Astrocyte (in vitro differentiated cells and primary cell): ENCODE measurements around the gene ENPP6. TPM values are rescaled to one million over a fixed set of nuclear protein-coding genes. Genes with fewer than 3 reads are reported as not detected.

ENCODE experiments used
- DNase-seq: peaks from one replicate; pipeline ENCODE4 v3.0.0-alpha.2; 2010; ENCODE audit warnings: low read depth
- FAIRE-seq: peaks from 2 replicates; lab custom pipeline; 2011; peaks lifted over from hg19 to GRCh38; lab: Jason Lieb, UNC
- H2AFZ ChIP-seq: 2 replicates; pipeline ENCODE4 v1.6.0; 2012; ENCODE audit warnings: low read depth, low read length, inconsistent platforms
- H3K27ac ChIP-seq: 2 replicates; pipeline ENCODE4 v1.5.1; 2011; ENCODE audit warnings: low read depth, low read length, inconsistent platforms
- H3K27me3 ChIP-seq: 2 replicates; pipeline ENCODE4 v1.6.0; 2011; ENCODE audit warnings: low read length, inconsistent platforms; ENCODE audit not compliant: insufficient read depth
- H3K36me3 ChIP-seq: 2 replicates; pipeline ENCODE4 v1.5.1; 2011; ENCODE audit warnings: low read length, inconsistent platforms; ENCODE audit not compliant: insufficient read depth
- H3K4me1 ChIP-seq: 2 replicates; pipeline ENCODE4 v1.5.1; 2011; ENCODE audit warnings: low read length, inconsistent platforms; ENCODE audit not compliant: insufficient read depth
- H3K4me2 ChIP-seq: 2 replicates; pipeline ENCODE4 v1.6.0; 2012; ENCODE audit warnings: low read length, inconsistent platforms
- H3K4me3 ChIP-seq: 2 replicates; pipeline ENCODE4 v1.5.1; 2011; ENCODE audit warnings: low read depth, mild to moderate bottlenecking, low read length, inconsistent platforms; ENCODE audit not compliant: insufficient read depth
- H3K79me2 ChIP-seq: 2 replicates; pipeline ENCODE4 v1.6.0; 2012; ENCODE audit warnings: mild to moderate bottlenecking, low read length, inconsistent platforms; ENCODE audit not compliant: insufficient read depth
- H3K9ac ChIP-seq: 2 replicates; pipeline ENCODE4 v1.6.0; 2012; ENCODE audit warnings: mild to moderate bottlenecking, low read length, inconsistent platforms
- H3K9me3 ChIP-seq: 2 replicates; pipeline ENCODE4 v1.5.1; 2012; ENCODE audit warnings: low read depth, mild to moderate bottlenecking, low read length, inconsistent platforms; ENCODE audit not compliant: insufficient read depth
- H4K20me1 ChIP-seq: 2 replicates; pipeline ENCODE4 v1.6.0; 2012; ENCODE audit warnings: low read length, inconsistent platforms; ENCODE audit not compliant: insufficient read depth
- H3K27ac Mint-ChIP-seq: one replicate; pipeline ENCODE4 v1.8.0; 2021; ENCODE audit warnings: mild to moderate bottlenecking, mixed read lengths; ENCODE audit not compliant: unreplicated experiment
- H3K27me3 Mint-ChIP-seq: one replicate; pipeline ENCODE4 v1.8.0; 2021; ENCODE audit warnings: low read depth, mixed read lengths; ENCODE audit not compliant: unreplicated experiment
- H3K36me3 Mint-ChIP-seq: one replicate; pipeline ENCODE4 v1.8.0; 2021; ENCODE audit warnings: low read depth, mixed read lengths; ENCODE audit not compliant: unreplicated experiment
- H3K4me1 Mint-ChIP-seq: one replicate; pipeline ENCODE4 v1.8.0; 2021; ENCODE audit warnings: low read depth, mixed read lengths; ENCODE audit not compliant: unreplicated experiment
- H3K4me3 Mint-ChIP-seq: one replicate; pipeline ENCODE4 v1.8.0; 2021; ENCODE audit warnings: mild to moderate bottlenecking, moderate library complexity, mixed read lengths; ENCODE audit not compliant: unreplicated experiment
- H3K9me3 Mint-ChIP-seq: one replicate; pipeline ENCODE4 v1.8.0; 2021; ENCODE audit warnings: mild to moderate bottlenecking, mixed read lengths; ENCODE audit not compliant: unreplicated experiment
- EZH2 ChIP-seq: IDR thresholded peaks from 2 replicates; pipeline ENCODE4 v1.6.1; 2012; ENCODE audit warnings: mild to moderate bottlenecking, low read length, inconsistent platforms; ENCODE audit not compliant: insufficient read depth
- total RNA-seq: library from RNA; stranded (reverse); gene quantifications from 2 replicates; pipeline ENCODE4 v1.2.1, GENCODE V29; 2021
- TF ChIP-seq, protein P1 (sequence below): IDR thresholded peaks from 2 replicates; pipeline ENCODE4 v1.5.1; 2011; ENCODE audit warnings: low read depth, mild to moderate bottlenecking, inconsistent platforms, low read length, moderate library complexity; ENCODE audit not compliant: insufficient read depth

ENPP6 gene
- total RNA-seq, 1 donor from 2014 or later: 0.50 TPM

DNA sequence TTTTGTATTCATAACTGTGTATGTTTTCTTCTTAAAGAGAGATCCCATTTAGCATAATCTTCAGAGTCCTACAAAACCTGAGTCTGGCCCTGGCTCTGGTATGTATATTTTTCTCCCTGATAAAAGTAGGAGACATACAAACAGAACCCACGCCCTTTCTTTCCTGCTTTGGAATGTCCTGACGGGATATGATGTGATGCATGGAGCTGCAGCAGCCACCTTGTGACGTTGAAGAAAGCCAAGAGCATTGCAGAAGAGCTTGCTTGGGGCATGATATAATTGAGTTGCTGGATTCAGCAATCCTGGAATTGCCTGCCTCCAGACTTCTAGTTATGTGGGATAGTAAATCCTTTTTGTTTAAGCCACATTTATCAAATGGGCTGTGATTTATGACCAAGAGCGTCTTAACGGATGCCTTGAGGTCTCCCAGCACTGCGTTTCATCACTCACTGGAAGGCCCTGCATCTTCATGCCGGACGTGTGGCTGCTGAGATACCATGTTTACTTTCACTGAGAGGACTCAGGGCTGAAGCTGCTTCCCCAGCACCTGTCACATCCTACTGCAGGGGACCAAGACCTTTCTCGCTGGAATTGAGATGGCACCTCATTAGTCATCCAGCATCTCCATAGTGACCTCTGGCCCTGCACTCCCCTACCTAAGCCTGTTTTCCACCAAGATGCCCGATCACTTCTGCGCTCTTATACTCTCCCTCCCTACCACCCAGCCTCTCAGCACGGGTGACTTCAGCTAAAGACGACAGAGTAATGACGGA, 107.0 kb downstream of the ENPP6 start:
- Mint-ChIP-seq H3K4me1 (peaks cover 3% of the 10 kb centered on the region), H3K9me3 (no peaks in the 10 kb centered on the region), H3K4me3 (no peak overlapping the region), H3K36me3 (peaks cover 1% of the 10 kb centered on the region), H3K27ac (no peak overlapping the region), H3K27me3 (peaks cover 29% of the 10 kb centered on the region)
- Histone ChIP-seq H3K4me2 (no peak overlapping the region), H3K36me3 (no peaks in the 10 kb centered on the region), H2AFZ (no peak overlapping the region), H3K9ac (no peak overlapping the region), H3K27ac (no peak overlapping the region), H3K4me1 (no peaks in the 10 kb centered on the region), H3K4me3 (no peak overlapping the region), H3K79me2 (no peaks in the 10 kb centered on the region), H4K20me1 (no peaks in the 10 kb centered on the region), H3K27me3 (no peaks in the 10 kb centered on the region), H3K9me3 (no peaks in the 10 kb centered on the region)
- no peak for TF ChIP-seq EZH2
- TF ChIP-seq, protein P1, sequence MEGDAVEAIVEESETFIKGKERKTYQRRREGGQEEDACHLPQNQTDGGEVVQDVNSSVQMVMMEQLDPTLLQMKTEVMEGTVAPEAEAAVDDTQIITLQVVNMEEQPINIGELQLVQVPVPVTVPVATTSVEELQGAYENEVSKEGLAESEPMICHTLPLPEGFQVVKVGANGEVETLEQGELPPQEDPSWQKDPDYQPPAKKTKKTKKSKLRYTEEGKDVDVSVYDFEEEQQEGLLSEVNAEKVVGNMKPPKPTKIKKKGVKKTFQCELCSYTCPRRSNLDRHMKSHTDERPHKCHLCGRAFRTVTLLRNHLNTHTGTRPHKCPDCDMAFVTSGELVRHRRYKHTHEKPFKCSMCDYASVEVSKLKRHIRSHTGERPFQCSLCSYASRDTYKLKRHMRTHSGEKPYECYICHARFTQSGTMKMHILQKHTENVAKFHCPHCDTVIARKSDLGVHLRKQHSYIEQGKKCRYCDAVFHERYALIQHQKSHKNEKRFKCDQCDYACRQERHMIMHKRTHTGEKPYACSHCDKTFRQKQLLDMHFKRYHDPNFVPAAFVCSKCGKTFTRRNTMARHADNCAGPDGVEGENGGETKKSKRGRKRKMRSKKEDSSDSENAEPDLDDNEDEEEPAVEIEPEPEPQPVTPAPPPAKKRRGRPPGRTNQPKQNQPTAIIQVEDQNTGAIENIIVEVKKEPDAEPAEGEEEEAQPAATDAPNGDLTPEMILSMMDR: no peak
- FAIRE-seq: no peak
- DNase-seq: no peak

DNA sequence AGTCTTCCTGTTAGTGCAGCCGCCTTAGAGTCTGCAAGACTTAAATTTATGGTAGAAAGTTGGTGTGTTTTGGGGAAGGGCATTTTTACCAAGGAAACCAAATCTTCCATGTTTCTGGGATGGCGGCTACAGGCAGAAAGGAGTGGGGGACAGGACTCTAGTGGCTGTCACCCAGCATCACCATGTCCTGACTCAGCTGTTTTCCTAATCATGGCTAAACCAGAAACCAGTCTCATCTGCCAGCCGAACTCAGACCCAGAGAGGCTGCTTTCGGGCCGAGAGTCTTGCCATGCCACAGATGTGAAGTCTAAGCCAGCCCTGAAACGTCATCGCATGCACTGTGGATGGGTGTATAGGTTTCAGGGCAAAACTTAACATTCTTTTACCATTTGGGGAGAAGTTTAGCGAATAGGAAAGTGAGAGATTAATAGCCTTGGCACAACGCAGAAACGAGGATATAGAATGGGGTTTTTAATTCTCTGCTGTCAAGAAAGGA, 109.6 kb downstream of the ENPP6 start:
- Mint-ChIP-seq H3K4me3 (no peak overlapping the region), H3K4me1 (peaks cover 6% of the 10 kb centered on the region), H3K9me3 (no peaks in the 10 kb centered on the region), H3K36me3 (peaks cover 1% of the 10 kb centered on the region), H3K27ac (no peak overlapping the region), H3K27me3 (peaks cover 27% of the 10 kb centered on the region)
- Histone ChIP-seq H3K9ac (no peak overlapping the region), H3K79me2 (no peaks in the 10 kb centered on the region), H3K36me3 (no peaks in the 10 kb centered on the region), H3K27ac (no peak overlapping the region), H3K4me3 (no peak overlapping the region), H3K4me1 (no peaks in the 10 kb centered on the region), H2AFZ (no peak overlapping the region), H3K9me3 (no peaks in the 10 kb centered on the region), H3K27me3 (no peaks in the 10 kb centered on the region), H3K4me2 (no peak overlapping the region), H4K20me1 (no peaks in the 10 kb centered on the region)
- no peak for DNase-seq
- TF ChIP-seq, protein P1: no peak
- no peak for TF ChIP-seq EZH2
- no peak for FAIRE-seq

DNA sequence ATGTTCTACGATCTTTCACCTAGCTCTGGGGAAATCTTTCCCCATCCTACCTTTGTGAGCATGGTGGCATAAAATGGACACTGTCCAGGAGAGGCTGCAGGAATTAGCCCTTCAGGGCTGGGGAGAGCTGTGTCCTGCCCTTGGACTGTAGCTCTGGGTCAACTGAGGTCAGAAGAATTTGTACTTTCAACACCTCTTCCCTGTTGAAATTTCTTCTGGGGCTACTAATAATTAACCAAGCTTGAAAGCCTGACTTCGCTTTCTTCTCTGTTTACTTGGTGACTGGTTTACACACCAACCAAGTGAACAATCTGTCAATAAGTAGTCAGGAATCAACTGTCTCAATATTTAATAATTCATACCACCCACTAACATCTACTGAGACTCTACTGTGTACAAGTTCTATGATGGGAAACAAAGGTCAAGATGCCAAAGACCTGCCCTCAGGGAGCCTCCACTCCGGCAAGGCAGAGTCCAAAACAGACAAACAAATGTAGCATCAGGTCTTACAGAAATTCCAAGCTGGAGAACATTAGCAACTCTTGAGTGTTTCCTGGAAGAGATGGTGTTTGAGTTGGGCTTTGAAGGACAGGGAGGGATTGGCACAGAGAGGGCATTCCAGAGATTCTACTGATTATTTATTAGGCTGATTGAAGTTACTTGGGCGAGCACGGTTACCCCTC, 113.1 kb downstream of the ENPP6 start:
- FAIRE-seq (no peak), DNase-seq (peak; percentile 18)
- no peak overlapping the region for H3K4me3 ChIP-seq
- Mint-ChIP-seq H3K27ac (no peak overlapping the region), H3K4me1 (peaks cover 6% of the 10 kb centered on the region), H3K4me3 (no peak overlapping the region), H3K36me3 (no peaks in the 10 kb centered on the region), H3K27me3 (peaks cover 32% of the 10 kb centered on the region), H3K9me3 (no peaks in the 10 kb centered on the region)
- H3K79me2 ChIP-seq: no peaks in the 10 kb centered on the region
- H3K9me3 ChIP-seq: no peaks in the 10 kb centered on the region
- no peak overlapping the region for H2AFZ ChIP-seq
- no peaks in the 10 kb centered on the region for H4K20me1 ChIP-seq
- H3K9ac ChIP-seq: no peak overlapping the region
- no peaks in the 10 kb centered on the region for H3K4me1 ChIP-seq
- H3K36me3 ChIP-seq: no peaks in the 10 kb centered on the region
- H3K4me2 ChIP-seq: no peak overlapping the region
- H3K27ac ChIP-seq: no peak overlapping the region
- TF ChIP-seq, protein P1: no peak
- no peak for TF ChIP-seq EZH2
- H3K27me3 ChIP-seq: no peaks in the 10 kb centered on the region
